ENCODE data around the gene PRKCE. TPM values are rescaled to one million over a fixed set of nuclear protein-coding genes. Genes with fewer than 3 reads are reported as not detected.

PRKCE gene
- total RNA-seq, 6 experiments from 2014 or later: 5.2 to 18.8 (median 11.0) TPM

DNA sequence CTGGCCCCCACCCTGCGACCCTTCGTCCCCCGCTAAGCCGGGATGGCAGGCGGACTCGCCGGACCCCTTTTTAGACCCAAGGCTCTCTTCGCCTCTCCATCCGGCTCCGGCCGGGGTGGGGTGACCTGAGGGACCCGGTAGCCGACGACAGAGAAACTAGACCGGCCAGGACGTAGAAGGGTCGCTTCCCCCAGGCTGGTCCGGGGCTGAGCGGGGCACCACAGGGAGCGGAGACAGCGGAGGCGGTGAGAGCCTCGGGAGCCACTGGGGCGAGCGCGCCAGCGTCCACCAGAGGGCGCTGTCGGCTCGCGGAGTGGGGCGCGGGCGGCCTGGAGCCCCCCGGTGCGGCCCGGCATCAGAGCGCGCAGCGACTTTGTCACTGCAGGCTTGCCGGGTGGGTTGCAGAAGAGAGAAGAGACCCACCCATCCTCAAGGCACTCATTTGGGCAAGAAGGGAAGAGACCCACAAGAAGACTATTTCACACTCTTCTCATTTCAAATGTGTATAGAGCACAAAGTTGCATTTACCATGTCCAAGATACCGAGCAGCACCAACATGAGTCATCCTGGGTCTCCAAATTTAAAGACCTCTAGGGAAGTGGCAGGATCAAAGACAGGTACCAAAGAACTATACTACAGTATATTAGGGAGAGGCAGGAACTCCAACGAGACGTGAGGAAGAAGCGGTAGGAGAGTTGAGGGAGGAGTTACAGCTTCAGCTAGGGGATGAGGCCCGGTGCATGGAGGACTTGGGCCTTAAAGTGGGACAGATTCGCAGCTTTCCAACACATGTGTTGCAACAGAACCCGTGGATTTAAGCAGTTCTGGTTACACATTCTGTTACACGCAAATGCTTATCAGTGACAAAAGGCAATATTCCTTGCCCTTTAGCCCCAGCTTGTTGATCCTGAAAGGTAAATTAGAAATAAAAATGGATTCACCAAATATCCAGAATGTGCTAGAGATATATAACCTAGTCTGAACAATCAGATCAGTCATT, 7.6 kb upstream of the PRKCE start:
- Histone ChIP-seq H3K36me3 (no peaks in the 10 kb centered on the region), H3K4me3 (peak overlapping the region; percentile 61 to 67 (median 62)), H3K9me3 (no peaks in the 10 kb centered on the region), H3K27me3 (no peaks in the 10 kb centered on the region), H3K4me1 (peaks cover 0 to 10% (median 5%) of the 10 kb centered on the region in 4 donors), H3K27ac (peak overlapping the region in 2 of 3 donors; percentile 39 to 54)
- peak; percentile 95 to 99 (median 98) for ATAC-seq
- 17% methylated on average over 17 of the region's 49 CpGs for WGBS (ENCODE audit: insufficient coverage, low coverage, low lambda C conversion rate, missing lambda C conversion rate)
- peak; percentile 77 to 82 (median 78) for DNase-seq
- intact Hi-C loops (cut with DNase I): loop anchor here (5.0 to 10.0 kb wide), 3 partner anchors 131 to 293 kb away; no protein-coding TSS in a partner anchor
- no peak for TF ChIP-seq POLR2A (IDR thresholded peaks at IDR 0.05)
- TF ChIP-seq, protein P1, sequence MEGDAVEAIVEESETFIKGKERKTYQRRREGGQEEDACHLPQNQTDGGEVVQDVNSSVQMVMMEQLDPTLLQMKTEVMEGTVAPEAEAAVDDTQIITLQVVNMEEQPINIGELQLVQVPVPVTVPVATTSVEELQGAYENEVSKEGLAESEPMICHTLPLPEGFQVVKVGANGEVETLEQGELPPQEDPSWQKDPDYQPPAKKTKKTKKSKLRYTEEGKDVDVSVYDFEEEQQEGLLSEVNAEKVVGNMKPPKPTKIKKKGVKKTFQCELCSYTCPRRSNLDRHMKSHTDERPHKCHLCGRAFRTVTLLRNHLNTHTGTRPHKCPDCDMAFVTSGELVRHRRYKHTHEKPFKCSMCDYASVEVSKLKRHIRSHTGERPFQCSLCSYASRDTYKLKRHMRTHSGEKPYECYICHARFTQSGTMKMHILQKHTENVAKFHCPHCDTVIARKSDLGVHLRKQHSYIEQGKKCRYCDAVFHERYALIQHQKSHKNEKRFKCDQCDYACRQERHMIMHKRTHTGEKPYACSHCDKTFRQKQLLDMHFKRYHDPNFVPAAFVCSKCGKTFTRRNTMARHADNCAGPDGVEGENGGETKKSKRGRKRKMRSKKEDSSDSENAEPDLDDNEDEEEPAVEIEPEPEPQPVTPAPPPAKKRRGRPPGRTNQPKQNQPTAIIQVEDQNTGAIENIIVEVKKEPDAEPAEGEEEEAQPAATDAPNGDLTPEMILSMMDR (IDR thresholded peaks at IDR 0.05): peak; percentile 86 to 99 (median 96)

DNA sequence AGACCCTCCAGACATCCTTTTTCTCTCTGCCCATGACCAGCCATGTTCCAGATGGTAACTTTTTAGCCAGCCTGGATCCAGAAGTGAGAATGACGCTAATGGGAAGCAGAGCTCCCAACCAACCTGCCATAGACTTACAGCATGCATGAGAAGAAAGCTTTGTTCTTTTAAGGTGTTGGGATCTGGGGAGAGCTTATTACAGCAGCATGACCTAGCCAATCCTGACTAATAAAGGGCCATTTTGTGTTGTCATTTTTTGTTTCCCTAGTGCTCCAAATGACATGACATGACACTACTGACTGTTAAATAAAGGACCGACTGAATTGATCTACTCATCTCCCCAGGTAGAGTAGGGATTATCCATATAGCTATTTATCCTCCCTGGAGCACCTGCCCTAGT, 5.2 kb upstream of the PRKCE start:
- Histone ChIP-seq H3K9me3 (no peaks in the 10 kb centered on the region), H3K27me3 (no peaks in the 10 kb centered on the region), H3K4me3 (no peak overlapping the region), H3K27ac (no peak overlapping the region), H3K4me1 (peaks cover 0 to 18% (median 5%) of the 10 kb centered on the region in 4 donors), H3K36me3 (no peaks in the 10 kb centered on the region)
- TF ChIP-seq POLR2A (IDR thresholded peaks at IDR 0.05): no peak
- TF ChIP-seq, protein P1 (IDR thresholded peaks at IDR 0.05): no peak
- ATAC-seq: no peak
- WGBS (ENCODE audit: insufficient coverage, low coverage, low lambda C conversion rate, missing lambda C conversion rate): 100% methylated on average over 2 of the region's 2 CpGs
- DNase-seq: no peak
- intact Hi-C loops (cut with DNase I): loop anchor here in 1 of 2 donors (10.0 kb wide), 1 partner anchor 129 kb away; no protein-coding TSS in a partner anchor

DNA sequence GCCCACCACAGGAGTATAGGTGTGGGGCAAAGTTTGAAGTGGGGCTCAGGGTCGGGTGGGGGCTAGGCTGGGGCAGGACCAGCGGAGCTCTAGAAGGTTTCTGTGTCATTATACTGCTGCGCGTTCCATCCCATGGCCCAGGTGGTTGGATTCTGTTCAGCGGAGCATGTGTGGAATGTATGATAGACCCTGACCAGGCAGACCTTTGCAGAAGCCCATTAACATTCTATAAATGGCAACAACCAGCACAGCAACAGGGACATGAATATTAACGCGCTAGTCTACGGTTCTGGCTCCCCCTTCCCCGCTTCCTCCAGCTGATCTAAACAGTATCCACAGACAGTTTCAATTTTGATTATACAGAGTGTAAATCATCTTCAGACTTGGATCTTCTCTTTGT, 4.1 kb upstream of the PRKCE start:
- H3K27ac ChIP-seq: no peak overlapping the region
- intact Hi-C loops (cut with DNase I): loop anchor here in 1 of 2 donors (10.0 kb wide), 1 partner anchor 127 kb away; no protein-coding TSS in a partner anchor
- WGBS (ENCODE audit: insufficient coverage, low coverage, low lambda C conversion rate, missing lambda C conversion rate): 85% methylated on average over 4 of the region's 9 CpGs

DNA sequence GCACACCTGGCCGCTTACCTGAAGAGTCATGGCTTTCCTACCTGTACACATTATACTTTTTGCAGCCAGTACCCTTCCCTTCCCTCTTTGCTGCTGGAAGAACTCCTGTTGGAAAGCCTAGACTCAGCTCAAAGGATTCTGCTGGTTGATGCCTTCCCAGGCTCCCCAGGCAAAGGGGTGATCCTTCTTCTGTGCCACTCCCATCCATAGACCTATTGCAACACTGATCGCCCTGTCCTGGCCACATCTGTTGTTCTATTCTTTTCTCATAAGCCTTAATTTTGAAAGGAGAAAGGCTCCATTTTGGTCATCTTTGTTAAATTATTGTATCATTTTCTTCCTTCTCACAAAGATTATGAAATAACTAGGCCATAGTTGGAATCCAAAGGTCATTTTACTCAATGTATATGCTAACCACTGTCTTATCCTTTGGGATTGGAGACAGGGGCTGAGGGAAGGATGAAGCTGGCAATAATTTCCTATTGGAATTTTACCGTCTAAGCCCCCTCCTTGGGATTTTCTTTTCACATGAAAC, 3.4 kb upstream of the PRKCE start:
- peaks cover 0 to 26% (median 5%) of the 10 kb centered on the region in 4 donors for H3K4me1 ChIP-seq
- no peak overlapping the region for H3K27ac ChIP-seq
- intact Hi-C loops (cut with DNase I): loop anchor here in 1 of 2 donors (10.0 kb wide), 1 partner anchor 127 kb away; no protein-coding TSS in a partner anchor
- DNase-seq: no peak
- H3K36me3 ChIP-seq: no peaks in the 10 kb centered on the region
- H3K4me3 ChIP-seq: no peak overlapping the region
- ATAC-seq: no peak
- TF ChIP-seq, protein P1 (IDR thresholded peaks at IDR 0.05): no peak
- no peak for TF ChIP-seq POLR2A (IDR thresholded peaks at IDR 0.05)
- no peaks in the 10 kb centered on the region for H3K9me3 ChIP-seq
- no peaks in the 10 kb centered on the region for H3K27me3 ChIP-seq
- WGBS (ENCODE audit: insufficient coverage, low coverage, low lambda C conversion rate, missing lambda C conversion rate): 89% methylated on average over 3 of the region's 3 CpGs

More for the DNA sequence above, 4.1 kb upstream of the PRKCE start:
- H3K27me3 ChIP-seq: no peaks in the 10 kb centered on the region
- TF ChIP-seq, protein P1 (IDR thresholded peaks at IDR 0.05): no peak
- no peak for TF ChIP-seq POLR2A (IDR thresholded peaks at IDR 0.05)
- DNase-seq (no peak), ATAC-seq (no peak)
- no peaks in the 10 kb centered on the region for H3K9me3 ChIP-seq
- no peak overlapping the region for H3K4me3 ChIP-seq
- H3K36me3 ChIP-seq: no peaks in the 10 kb centered on the region
- H3K4me1 ChIP-seq: peaks cover 0 to 21% (median 5%) of the 10 kb centered on the region in 4 donors
